B cell (primary cell): Measurements from ENCODE around the gene AK8. TPM values are rescaled to one million over a fixed set of nuclear protein-coding genes. Genes with fewer than 3 reads are reported as not detected.

Source experiments
- ATAC-seq: fragments of 200-7000 bp; cut with Tn5 transposase; one replicate; pipeline ENCODE4 v1.10.0; 2021; ENCODE audit warnings: low read depth, mild to moderate bottlenecking, moderate number of reproducible peaks, moderate library complexity
- CTCF ChIA-PET: fragments of 350-600 bp; sonication (Branson Sonifier 250); formaldehyde crosslinking; loops from one replicate; lab custom pipeline; 2021; ENCODE audit warnings: antibody characterized with exemption, inconsistent platforms; lab: Charles Lee
- POLR2A ChIA-PET: fragments of 350-600 bp; sonication (Branson Sonifier 250); formaldehyde crosslinking; loops from one replicate; lab custom pipeline; 2021; ENCODE audit warnings: antibody characterized with exemption; lab: Charles Lee
- DNase-seq: peaks from one replicate; pipeline ENCODE4 v3.0.0; 2013
- H2AFZ ChIP-seq: 2 replicates; pipeline ENCODE4 v1.6.1; 2012; ENCODE audit warnings: mild to moderate bottlenecking, low read depth, low read length; ENCODE audit not compliant: insufficient read depth, poor library complexity, severe bottlenecking
- H3K27ac ChIP-seq, 2 donors: 1 replicate in 1 of 2; 2 replicates in 1 of 2; pipeline ENCODE4 v1.5.1; 2012 to 2013; ENCODE audit warnings: low read length in 2 of 2, mild to moderate bottlenecking in 2 of 2, moderate library complexity in 1 of 2
- H3K27me3 ChIP-seq, 4 experiments: fragments of 200-600 bp in 1 of 4; sonication (generic) in 1 of 4; replicated peaks in 1 of 4; 1 replicate in 2 of 4; 2 replicates in 2 of 4; pipeline versions ENCODE4 v1.6.1 to v1.7.0; 2013 to 2016; ENCODE audit warnings: low read length in 3 of 4, mild to moderate bottlenecking in 2 of 4, mixed read lengths in 1 of 4, moderate library complexity in 1 of 4; ENCODE audit not compliant: insufficient read depth in 4 of 4, control insufficient read depth in 3 of 4; ENCODE audit errors: control extremely low read depth in 1 of 4
- H3K36me3 ChIP-seq, 2 experiments: replicated peaks in 1 of 2; 1 replicate in 1 of 2; 2 replicates in 1 of 2; pipeline versions ENCODE4 v1.6.1 to v1.7.1; 2013; ENCODE audit warnings: low read length in 1 of 2; ENCODE audit not compliant: insufficient read depth in 2 of 2, control insufficient read depth in 1 of 2; ENCODE audit errors: control extremely low read depth in 1 of 2, extremely low read depth in 1 of 2
- H3K4me1 ChIP-seq, 2 donors: fragments of 200-600 bp in 1 of 2; sonication (generic) in 1 of 2; 1 replicate in 1 of 2; 2 replicates in 1 of 2; pipeline versions ENCODE4 v1.5.1 to v1.6.1; 2013 to 2017; ENCODE audit warnings: low read length in 2 of 2; ENCODE audit not compliant: control insufficient read depth in 2 of 2, insufficient read depth in 2 of 2
- H3K4me2 ChIP-seq: replicated peaks from 2 replicates; pipeline ENCODE3; 2012; ENCODE audit warnings: mild to moderate bottlenecking, low read depth, low read length; ENCODE audit not compliant: poor library complexity, severe bottlenecking
- H3K4me3 ChIP-seq, 5 experiments: fragments of 200-600 bp in 1 of 5; sonication (generic) in 1 of 5; 1 replicate in 3 of 5; 2 replicates in 2 of 5; pipeline versions ENCODE4 v1.5.1 to v1.7.0; 2011 to 2016; ENCODE audit warnings: low read length in 4 of 5, mild to moderate bottlenecking in 4 of 5, low read depth in 2 of 5, control low read depth in 1 of 5, moderate library complexity in 1 of 5; ENCODE audit not compliant: insufficient read depth in 1 of 5; ENCODE audit errors: control extremely low read depth in 1 of 5, extremely low read depth in 1 of 5
- H3K79me2 ChIP-seq: fragments of 200-600 bp; sonication (generic); one replicate; pipeline ENCODE4 v1.6.0; 2016; ENCODE audit warnings: low read length; ENCODE audit not compliant: control insufficient read depth, insufficient read depth
- H3K9ac ChIP-seq: fragments of 200-600 bp; sonication (generic); 2 replicates; pipeline ENCODE4 v1.6.1; 2017; ENCODE audit warnings: mild to moderate bottlenecking, low read length, moderate library complexity
- H3K9me3 ChIP-seq, 3 donors: one replicate each; pipeline versions ENCODE4 v1.6.1 to v1.7.1; 2013; ENCODE audit warnings: low read length in 2 of 3; ENCODE audit not compliant: control insufficient read depth in 2 of 3, insufficient read depth in 1 of 3; ENCODE audit errors: control extremely low read depth in 1 of 3
- H4K20me1 ChIP-seq: 2 replicates; pipeline ENCODE4 v1.6.0; 2012; ENCODE audit warnings: mild to moderate bottlenecking, low read length; ENCODE audit not compliant: insufficient read depth, control insufficient read depth, poor library complexity, severe bottlenecking
- H3K27ac Mint-ChIP-seq: one replicate; pipeline ENCODE4 v1.8.0; 2021; ENCODE audit warnings: mixed read lengths
- H3K27me3 Mint-ChIP-seq: one replicate; pipeline ENCODE4 v1.8.0; 2021; ENCODE audit warnings: mixed read lengths
- H3K4me1 Mint-ChIP-seq: one replicate; pipeline ENCODE4 v1.8.0; 2021; ENCODE audit warnings: mixed read lengths
- H3K4me3 Mint-ChIP-seq: one replicate; pipeline ENCODE4 v1.8.0; 2021; ENCODE audit warnings: mixed read lengths
- H3K9me3 Mint-ChIP-seq: one replicate; pipeline ENCODE4 v1.8.0; 2022; ENCODE audit warnings: mixed read lengths; ENCODE audit not compliant: insufficient read depth
- CTCF ChIP-seq: fragments of 200-600 bp; IDR thresholded peaks from one replicate; pipeline ENCODE4 v1.8.0; 2022; ENCODE audit warnings: antibody characterized with exemption, mild to moderate bottlenecking
- EZH2 ChIP-seq: IDR thresholded peaks from 2 replicates; pipeline ENCODE4 v1.6.1; 2012; ENCODE audit warnings: borderline replicate concordance, low read depth, mild to moderate bottlenecking, moderate library complexity, low read length; ENCODE audit not compliant: insufficient read depth, poor library complexity, severe bottlenecking
- WGBS: methylation state at CpG from one replicate; pipeline ENCODE4 v1.1.5; 2013; ENCODE audit warnings: missing lambda C conversion rate; ENCODE audit not compliant: insufficient coverage; 5-methylcytosine and 5-hydroxymethylcytosine counted together
- intact Hi-C: fragments of 100-400 bp; cut with micrococcal nuclease; formaldehyde crosslinking; loops from one replicate; pipeline ENCODE4 v1.10.0; 2022
- polyA plus RNA-seq: library from polyadenylated mRNA; depleted of rRNA; stranded (reverse); fragments of >200 nt; gene quantifications from 2 replicates; pipeline ENCODE4 v1.2.3, GENCODE V29; 2012
- total RNA-seq, 2 donors: library from RNA; stranded (reverse); fragments of 120-200 nt in 1 of 2; gene quantifications; 1 replicate in 1 of 2; 2 replicates in 1 of 2; pipeline versions ENCODE4 v1.2.3 to v1.2.4, GENCODE V29; 2013 to 2022

Gene AK8
- total and polyA plus RNA-seq, 2 donors (not counting 1 experiment from before 2014, with no cell fraction given), result 1.9 to 8.6 TPM

- no peak overlapping the region for H3K4me2 ChIP-seq
- H3K79me2 ChIP-seq, result no peaks in the 10 kb centered on the region
- Mint-ChIP-seq H3K27me3 (no peaks in the 10 kb centered on the region), H3K9me3 (no peaks in the 10 kb centered on the region), H3K4me1 (no peaks in the 10 kb centered on the region), H3K27ac (no peak overlapping the region), H3K4me3 (no peak overlapping the region)
- WGBS, result 76% methylated on average over 2 of the region's 4 CpGs
- intact Hi-C loops, result no loop called here
- no peaks in the 10 kb centered on the region for H3K36me3 ChIP-seq
- H3K9ac ChIP-seq, result no peak overlapping the region
- DNase-seq (no peak), ATAC-seq (no peak)
- no peak overlapping the region for H2AFZ ChIP-seq
- no peaks in the 10 kb centered on the region for H3K27me3 ChIP-seq
- ChIA-PET POLR2A (no interaction called here), CTCF (no interaction called here)
- H3K4me1 ChIP-seq, result no peaks in the 10 kb centered on the region
- H3K27ac ChIP-seq, result no peak overlapping the region
- TF ChIP-seq EZH2, result no peak
- TF ChIP-seq CTCF, result no peak
- no peaks in the 10 kb centered on the region for H3K9me3 ChIP-seq
- no peaks in the 10 kb centered on the region for H4K20me1 ChIP-seq
- H3K4me3 ChIP-seq, result no peak overlapping the region
Observed at GRCh38 chr9:132838291-132838690, 39.8 kb downstream of the AK8 start.

- H3K27me3 ChIP-seq, result no peaks in the 10 kb centered on the region
- ATAC-seq, result no peak
- H3K4me3 ChIP-seq, result no peak overlapping the region
- no peak overlapping the region for H3K4me2 ChIP-seq
- no peak overlapping the region for H3K27ac ChIP-seq
- Mint-ChIP-seq H3K4me3 (no peak overlapping the region), H3K4me1 (no peaks in the 10 kb centered on the region), H3K9me3 (no peaks in the 10 kb centered on the region), H3K27ac (no peak overlapping the region), H3K27me3 (no peaks in the 10 kb centered on the region)
- WGBS, result 86% methylated on average over 14 of the region's 16 CpGs
- no peaks in the 10 kb centered on the region for H3K9me3 ChIP-seq
- H4K20me1 ChIP-seq, result no peaks in the 10 kb centered on the region
- intact Hi-C loops, result no loop called here
- H3K4me1 ChIP-seq, result no peaks in the 10 kb centered on the region
- H3K9ac ChIP-seq, result no peak overlapping the region
- CTCF ChIA-PET, result no interaction called here
- no peaks in the 10 kb centered on the region for H3K36me3 ChIP-seq
- H2AFZ ChIP-seq, result no peak overlapping the region
- POLR2A ChIA-PET, result no interaction called here
- TF ChIP-seq EZH2 (no peak), CTCF (no peak)
- no peak for DNase-seq
- no peaks in the 10 kb centered on the region for H3K79me2 ChIP-seq
Observed at GRCh38 chr9:132837501-132838286, 40.4 kb downstream of the AK8 start.
